Measurements from ENCODE around the gene RHBDL3.
"Not testable (repeated sequence)": the region's sequence is repeated elsewhere in the genome, so short reads cannot be mapped to it uniquely, and the experiment has no call there.

The RHBDL3 gene

DNA sequence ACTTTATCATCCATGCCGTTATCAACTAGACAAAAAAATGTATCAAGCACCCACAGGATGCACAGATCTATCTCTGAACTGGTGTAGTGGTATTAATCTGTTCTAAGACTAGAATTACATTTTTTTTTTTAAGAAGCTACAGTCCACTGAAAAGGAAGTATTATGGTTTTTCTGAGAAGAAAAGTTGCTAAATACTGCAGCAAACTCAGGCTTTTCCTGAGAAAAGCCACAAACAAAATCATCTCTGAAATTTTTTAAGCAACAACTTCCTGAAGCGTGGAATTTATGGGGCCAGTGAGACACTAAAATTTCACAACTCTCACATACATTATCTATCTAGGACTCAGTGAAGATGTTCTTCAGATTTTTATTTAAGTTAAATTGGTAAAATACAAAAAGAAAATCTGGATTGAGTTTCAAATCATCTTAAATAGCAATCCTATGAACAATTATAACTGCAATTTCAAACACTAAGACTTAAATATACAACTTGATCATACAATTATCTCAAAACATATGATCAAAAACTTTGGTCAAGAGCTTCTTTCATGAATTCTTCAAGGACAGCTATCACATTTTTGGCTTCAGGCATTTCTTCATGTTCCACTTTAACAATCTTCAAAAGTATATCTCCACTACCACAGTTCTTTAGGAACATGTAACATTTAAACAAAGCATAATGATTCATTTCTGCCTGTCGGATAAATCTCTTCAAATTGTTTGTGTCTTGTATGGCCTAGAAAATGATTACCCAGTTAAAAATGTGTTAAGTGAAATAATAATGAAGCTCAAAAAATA, 65.8 kb downstream of the RHBDL3 start:
- DNase-seq = peak in 1 of 2 donors; percentile 46

DNA sequence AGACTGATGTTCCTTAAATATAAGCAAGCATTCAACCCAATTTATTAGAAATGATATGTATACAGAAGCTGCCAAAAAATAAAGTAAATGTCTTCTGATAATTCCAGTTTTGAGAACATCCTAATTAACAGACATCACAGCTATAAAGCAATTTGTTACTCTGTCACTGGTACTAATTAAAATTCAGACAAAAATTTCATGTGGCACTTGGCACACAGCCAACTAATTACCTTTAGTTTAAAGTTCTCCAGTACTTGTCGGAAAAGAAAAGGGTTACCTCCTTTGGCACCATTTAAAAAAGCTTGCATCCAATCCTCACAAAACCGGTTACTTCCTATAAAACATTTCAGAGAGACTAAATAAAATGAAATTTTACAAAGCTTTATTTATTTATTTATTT, 67.6 kb downstream of the RHBDL3 start:
- no peak for DNase-seq

DNA sequence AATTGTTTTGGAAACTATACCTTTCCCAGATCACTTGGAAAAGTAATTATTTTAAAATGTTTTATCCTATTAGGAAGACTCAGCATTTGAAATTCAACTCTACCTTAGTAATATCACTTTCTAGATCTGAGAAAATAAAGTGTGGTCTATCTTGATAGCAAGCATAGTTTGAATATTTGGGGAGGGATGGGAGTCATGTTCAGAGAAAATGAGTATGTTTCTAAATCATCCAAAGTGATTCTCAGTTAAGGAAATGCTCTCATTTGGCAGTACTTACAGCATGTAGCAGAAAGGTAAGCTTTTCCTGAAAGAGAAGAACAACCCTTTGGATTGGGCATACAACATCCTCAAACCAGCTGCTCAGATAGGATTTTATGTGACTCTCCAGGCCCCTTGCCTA, 69.4 kb downstream of the RHBDL3 start:
- no peak for DNase-seq

DNA sequence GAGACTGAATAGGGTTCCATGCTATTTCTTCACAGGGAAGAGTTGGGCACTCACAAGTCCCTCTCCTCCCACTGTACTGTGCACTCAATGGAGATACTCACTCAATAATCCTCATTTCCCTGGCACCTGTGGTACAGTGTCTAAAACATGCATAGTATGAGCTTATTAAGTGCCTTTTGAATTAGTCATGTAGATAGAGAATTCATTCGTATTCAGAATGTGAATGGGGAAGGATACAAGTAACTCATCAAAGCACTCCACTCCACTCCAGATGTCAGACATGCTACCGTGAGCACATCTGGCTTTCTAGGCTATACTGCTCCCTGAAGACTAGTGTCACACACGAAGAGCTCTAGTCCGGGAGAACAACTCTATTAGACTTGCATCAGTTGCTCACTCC, 70.1 kb downstream of the RHBDL3 start:
- no peak for DNase-seq

DNA sequence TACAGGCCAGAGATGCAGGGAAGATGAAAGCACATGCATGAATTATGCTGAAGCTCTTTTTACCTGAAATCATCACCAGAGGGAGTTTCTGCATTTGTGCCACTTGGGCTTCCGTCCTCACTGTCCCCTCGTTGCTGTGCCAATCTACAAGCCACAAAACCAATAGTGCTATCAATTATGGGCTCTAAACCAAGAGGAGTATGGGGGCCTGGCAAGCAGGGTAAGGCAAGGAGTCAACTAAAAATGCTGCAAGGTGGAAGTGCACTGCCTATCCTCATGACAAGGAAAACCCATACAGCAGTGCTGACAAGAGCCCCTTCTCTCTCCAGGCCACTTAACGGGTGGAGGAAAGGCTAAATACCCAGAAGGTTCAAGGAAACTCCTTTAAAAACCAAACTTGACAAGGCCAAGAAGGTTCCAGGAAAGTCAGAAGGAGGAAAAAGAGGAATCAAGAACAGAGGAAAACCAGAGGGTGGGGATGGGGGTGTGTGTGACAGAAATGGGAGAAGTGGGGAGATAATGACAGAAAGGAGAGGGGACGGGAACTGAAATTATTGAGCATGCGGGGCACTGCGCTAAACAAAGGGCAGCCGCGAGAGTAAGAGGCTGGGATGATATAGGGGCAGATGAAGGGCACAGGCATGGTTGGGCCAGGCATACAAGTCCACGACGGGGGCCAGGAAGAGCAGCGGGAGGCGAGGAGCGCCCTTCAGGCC, 75.7 kb downstream of the RHBDL3 start:
- DNase-seq = peak; percentile 53 to 78

DNA sequence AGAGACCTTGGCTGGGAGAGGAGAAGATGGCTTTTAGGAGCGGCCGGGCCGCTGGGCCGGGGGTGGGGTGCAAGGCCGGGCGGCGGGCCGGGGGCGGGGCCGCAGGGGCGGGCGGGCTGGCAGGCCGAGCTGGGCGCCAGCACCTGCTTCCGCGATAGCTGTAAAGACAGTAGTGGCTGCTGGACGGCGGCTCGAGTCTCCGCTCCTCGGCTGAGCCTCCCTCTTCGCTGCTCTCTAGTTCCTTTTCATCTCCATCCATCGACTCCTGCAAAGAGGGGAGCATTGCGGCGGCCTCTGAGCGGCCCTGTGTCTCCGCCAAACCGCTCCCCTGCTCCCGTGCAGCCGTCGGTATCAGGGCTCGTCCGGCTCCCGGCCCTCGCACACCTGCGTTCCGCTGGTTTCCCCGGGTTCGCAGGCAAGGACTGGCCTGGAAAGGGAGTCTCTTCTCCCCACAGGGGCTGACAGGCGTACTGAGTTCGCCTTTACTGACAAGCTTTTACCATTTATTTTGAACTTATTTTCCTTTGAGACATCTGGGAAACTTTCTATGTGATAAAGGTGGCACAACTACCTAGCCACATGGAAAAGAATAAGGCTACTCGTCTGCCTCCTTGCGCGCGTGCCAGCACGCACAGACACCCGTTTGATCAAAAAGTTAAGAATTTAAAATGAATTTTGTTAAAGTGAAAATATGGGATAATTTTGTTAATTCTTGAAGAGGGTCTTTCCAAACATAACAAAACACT, 76.4 kb downstream of the RHBDL3 start, which contains the start of gene C17orf75:
C17orf75 (minus strand) TSS at position 317 of the 746 bp plus-strand sequence; CDS start at position 283, 34 bp downstream.
- peak; percentile 71 to 81 for DNase-seq

DNA sequence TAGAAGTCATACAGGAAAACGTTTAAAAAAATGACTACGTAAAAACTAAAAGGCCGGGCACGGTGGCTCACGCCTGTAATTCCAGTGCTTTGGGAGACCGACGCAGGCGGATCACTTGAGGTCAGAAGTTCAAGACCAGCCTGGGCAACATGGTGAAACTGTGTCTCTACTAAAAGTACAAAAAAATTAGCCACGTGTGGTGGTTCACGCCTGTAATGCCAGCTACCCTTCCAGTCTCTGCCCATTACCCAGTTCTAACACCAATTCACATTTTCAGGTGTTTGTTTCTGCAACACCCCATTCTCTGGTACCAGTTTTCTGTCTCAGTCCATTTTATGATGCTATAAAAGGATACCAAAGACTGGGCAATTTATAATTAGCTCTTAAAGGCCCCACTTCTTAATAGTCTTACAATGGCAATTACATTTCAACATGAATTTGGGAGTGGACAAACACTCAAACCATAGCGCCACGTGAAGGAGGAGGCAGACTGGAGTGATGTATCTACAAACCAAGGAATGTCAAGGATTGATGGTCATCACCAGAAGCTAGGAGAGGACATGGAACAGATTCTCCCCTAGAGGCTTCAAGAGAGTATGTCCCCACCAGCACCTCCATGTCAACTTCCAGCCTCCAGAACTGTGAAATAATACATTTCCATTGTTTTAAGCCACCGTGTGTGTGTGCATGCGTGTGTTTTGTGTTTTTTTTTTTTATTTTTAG, 77.1 kb downstream of the RHBDL3 start:
- DNase-seq = no peak

DNA sequence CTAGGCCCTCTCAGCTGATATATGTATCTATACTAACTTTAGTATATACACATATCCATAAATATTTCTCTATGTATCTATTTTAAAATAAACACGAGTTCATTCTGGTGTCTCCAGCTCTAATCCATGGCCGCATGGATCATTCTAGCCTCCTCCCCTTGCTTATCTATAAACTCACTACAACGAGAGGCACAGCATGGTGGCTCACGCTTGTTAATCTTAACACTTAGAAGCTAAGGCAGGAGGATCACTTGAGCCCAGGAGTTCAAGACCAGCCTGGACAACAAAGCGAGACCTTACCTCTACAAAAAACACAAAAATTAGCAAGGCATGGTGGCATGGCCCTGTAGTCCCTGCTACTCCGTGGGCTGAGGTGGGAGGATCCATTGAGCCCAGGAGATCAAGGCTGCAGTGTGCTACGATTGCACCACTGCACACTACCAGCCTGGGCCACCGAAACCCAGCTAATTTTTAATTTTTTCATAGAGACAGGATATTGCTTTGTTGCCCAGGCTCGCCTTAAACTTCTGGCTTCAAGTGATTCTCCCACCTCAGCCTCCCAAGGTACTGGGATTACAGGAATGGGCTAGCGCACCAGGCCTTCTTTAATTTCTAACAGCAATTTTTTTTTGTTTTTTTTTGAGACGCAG, 80.4 kb downstream of the RHBDL3 start:
- no peak for DNase-seq

DNA sequence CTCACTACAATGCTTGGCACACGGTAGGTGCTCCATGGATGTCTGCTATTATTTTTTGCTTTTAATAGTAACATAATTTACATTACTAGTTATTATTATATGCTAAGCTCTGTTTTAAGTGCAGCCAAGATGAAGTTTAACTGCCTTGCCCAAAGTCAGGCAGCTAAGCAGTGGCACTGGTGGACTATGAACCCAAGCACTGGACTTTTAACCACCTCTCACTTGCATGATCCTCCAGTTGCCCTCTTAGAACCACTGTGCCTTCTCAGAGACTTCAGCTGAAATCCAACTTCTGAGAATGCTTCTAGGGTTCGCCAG, 82.8 kb downstream of the RHBDL3 start:
- no peak for DNase-seq

DNA sequence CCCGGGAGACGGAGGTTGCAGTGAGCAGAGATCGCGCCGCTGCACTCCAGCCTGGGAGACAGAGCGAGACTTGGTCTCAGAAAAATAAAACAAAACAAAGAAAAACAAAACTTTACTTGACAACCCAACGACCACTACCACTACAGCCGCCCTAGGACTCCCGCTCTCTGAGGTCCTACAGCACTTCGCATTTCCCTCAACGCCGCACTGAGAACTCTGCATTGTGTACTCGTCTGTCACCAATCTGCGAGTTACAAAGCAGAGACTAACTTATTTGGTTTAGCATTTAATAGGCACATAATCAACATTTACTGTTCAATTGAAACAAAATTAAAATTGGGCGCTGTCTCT, 83.8 kb downstream of the RHBDL3 start:
- no peak for DNase-seq

DNA sequence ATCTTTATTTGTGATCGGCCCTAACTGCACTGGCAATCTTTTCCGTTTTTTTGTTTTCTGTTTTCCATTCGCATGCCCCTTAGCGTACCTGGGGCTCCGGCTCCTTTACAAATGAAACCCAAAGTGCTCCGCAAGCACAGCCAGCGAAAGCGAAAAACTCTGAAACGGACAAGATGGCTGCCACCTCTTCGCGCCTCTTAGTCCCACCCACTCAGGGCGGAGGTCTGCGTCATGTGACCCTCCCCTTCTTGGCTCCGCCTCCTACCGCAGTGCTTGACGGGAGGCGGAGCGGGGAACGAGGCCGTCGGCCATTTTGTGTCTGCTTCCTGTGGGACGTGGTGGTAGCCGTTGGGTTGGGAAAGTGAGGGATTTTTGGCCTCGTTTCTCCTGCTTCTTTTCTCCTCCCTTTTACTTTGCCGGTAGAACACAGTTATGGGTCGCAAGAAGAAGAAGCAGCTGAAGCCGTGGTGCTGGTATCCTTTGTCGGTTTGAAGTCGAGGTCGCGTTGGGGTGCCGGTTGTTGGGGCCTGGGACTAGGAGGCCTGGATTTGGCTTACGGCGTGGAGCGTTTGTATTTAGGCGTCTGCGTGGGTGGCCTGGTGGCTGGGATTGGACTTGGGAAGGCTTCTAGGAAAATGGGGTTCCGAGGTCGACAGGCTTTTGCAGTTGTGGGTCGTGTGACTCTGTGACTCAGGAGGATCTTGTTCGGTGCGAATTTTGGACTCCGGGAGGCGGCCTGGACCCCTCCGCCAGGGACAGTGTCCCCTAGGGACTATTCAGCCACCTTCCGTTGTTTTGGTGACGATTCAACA, 84.4 kb downstream of the RHBDL3 start, which contains the start of gene ZNF207:
ZNF207 (plus strand) TSS at position 304 of the 812 bp plus-strand sequence; CDS start at position 433, 129 bp downstream.
- peak; percentile 96 to 97 for DNase-seq

DNA sequence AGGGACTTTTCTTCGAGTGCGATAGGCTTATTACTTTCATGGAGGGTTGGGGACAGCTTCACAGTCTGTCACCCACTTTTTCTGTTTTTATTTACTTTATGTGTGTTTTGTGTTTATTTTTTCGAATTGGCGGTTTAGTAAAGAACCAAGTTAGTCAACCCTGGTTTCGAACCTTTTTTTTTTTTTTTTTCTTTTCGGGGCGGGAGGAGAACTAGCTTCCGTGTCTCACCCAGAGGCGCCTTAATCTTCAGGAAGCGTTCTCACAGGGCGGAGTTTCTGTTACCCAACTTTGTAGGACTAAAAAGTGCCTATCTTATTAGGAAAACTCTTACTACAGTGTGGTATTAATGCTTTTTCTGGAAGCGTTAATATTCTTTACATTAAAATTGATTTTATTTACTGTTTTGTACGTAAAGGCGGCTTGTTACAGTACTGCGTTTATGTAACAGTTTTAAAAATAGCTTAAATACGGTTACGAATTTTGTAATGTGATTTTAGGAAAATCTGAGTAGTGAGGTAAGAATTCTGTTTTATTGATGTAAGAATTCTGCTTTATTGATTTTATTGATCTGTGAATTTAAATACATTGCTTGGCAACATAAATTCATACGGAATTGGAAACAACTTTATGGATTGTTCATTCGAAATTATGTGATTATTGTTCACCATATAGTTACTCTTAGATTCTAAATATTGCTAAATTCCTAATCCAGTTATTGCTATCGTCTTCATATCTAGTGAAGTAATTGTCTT, 85.2 kb downstream of the RHBDL3 start:
- DNase-seq = peak; percentile 56 to 72

DNA sequence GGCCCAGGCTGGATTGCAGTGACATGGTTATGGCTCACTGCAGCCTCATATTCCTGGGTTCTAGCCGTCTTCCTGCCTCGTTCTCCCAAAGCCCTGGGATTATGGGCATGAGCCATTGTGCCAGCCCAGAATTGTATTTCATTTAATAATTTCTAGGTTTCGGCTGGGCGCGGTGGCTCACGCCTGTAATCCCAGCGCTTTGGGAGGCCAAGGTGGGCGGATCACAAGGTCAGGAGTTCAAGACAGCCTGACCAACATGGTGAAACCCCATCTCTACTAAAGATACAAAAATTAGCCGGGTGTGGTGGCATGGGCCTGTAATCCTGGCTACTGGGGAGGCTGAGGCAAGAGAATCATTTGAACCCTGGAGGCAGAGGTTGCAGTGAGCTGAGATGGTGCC, 87.1 kb downstream of the RHBDL3 start:
- DNase-seq = not testable (repeated sequence)

DNA sequence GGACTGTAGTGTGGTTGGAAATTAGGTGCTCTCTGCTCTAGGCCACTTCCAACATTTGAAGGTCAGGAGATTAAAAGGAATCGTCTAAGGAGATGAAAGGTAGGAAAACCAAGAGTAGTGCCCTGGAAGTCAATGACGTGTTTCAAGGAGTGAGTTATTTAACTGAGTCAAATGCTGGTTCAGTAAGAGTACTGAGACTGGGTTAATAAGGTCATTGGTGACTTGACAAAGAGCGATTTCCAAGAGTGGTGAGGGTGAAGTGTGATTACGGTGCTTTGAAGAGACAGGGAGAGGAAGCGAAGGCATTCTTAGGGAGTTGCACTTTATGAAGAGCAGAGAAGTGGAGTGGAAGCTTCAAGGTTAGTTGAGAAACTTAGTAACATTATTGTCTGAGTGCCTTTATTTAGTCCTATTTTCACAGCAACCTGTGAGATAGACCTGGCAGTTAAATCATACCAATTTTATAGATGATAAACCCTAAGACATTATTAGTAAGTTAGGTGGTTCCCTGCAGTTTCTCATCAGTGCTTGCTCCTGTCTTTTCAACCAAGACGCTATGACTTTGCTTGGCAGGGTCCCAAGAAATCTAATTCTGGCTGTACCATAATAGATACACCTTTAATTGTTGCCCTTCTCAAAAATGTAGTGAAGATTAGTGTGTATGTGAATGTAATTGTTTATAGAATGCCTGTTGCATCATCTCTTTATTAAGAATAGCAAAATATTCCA, 90.2 kb downstream of the RHBDL3 start:
- DNase-seq = no peak

DNA sequence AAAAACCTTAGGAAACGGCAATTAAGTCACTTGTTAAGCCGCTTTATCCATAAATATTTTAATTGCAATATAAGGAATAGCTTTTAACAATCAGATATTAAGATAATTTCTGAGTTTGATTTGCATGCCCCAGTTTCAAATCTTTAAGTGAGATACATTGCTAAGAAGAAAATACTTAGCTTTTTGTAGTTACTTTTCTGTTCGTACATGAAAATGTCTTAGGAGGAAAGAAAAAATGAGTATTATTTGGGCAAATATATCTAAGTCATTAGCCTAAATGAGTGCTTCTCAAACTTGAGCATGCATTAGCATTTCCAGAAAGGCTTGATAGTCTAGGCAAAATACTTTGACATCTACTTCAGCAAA, 90.7 kb downstream of the RHBDL3 start:
- no peak for DNase-seq

DNA sequence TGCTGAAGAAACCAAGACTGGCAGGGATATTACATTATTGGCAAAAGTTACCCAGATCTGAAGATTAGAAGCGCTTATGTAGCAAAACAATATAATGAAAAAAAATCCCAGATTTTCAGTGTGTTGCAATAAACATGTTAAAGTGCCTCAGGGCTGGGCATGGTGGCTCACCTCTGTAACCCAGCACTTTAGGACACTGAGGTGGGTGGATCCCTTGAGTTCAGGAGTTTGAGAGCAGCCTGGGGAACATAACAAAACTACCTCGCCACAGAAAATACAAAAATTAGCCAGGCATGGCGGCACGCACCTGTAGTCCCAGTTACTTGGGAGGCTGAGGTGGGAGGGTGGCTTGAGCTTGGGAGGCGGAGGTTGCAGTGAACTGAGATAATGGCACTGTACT, 91.1 kb downstream of the RHBDL3 start:
- DNase-seq = no peak

DNA sequence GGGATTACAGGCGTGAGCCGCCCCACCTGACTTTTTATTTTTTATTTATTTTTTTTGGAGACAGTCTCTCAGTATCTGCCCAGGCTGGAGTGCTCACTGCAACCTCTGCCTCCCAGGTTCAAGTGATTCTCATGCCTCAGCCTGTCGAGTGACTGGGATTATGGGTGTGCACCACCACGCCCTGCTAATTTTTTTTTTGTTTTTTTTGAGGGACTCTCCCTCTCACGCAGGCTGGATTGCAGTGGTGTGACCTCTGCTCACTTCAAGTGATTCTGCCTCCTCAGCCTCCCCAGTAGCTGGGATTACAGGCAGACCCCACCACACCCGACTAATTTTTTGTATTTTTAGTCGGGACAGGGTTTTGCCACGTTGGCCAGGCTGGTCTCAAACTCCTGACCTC, 92.0 kb downstream of the RHBDL3 start:
- no peak for DNase-seq

DNA sequence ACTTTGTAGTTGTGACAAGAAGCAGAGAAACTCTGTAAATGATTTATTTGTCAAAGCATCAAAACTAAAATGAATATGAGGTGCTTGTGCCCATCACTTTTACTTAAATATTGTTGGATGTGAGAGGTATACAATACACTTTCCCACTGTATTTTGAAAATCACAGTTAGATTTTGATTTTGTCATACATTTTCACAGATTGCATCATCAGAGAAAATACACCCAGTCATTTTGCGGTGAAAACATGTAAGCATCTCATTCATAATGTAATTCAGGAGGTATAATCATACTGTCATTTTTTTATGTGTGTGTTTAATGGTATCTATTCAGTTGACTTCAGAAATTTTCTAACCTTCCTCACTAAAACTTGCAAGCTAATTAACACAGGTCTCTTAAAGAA, 95.6 kb downstream of the RHBDL3 start:
- DNase-seq = no peak

DNA sequence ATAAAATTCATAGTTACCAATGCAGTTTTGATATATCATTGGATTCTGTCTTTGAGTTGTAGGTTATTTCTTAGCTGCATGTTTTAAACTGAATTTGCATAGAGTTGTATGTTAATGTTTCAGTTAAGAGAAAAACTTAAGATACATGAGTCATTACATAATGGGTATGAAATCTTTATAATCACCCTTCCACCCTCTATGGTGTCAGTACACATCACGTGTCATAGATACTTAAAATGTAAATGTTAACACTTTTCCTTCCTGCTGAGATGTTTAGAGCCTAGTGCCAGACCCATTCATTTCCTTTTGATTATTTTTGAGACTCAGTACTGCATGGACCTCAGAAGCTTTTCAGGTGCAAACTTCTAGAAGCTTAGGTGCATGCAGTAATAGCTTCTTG, 104.8 kb downstream of the RHBDL3 start:
- DNase-seq = no peak

All from CD4-positive, alpha-beta T cell treated with Interleukin-4 for 1 hour (primary cell).